Bronchial epithelial cell (primary cell): ENCODE data around the gene USP35. TPM values are rescaled to one million over a fixed set of nuclear protein-coding genes. Genes with fewer than 3 reads are reported as not detected.

Source experiments
- DNase-seq: peaks from one replicate; pipeline ENCODE4 v3.0.0-alpha.2; 2010; ENCODE audit warnings: low read depth
- FAIRE-seq: peaks from 2 replicates; lab custom pipeline; 2011; peaks lifted over from hg19 to GRCh38; lab: Jason Lieb, UNC
- H3K27me3 ChIP-seq: 2 replicates; pipeline ENCODE4 v1.5.1; 2011; ENCODE audit warnings: low read length; ENCODE audit not compliant: control insufficient read depth, insufficient read depth
- H3K36me3 ChIP-seq: 2 replicates; pipeline ENCODE4 v1.5.1; 2011; ENCODE audit warnings: low read length; ENCODE audit not compliant: control insufficient read depth, insufficient read depth
- H3K4me3 ChIP-seq: 2 replicates; pipeline ENCODE4 v1.5.1; 2011; ENCODE audit warnings: mild to moderate bottlenecking, low read depth, low read length, control low read depth
- total RNA-seq: library from RNA; depleted of rRNA; stranded (reverse); fragments of >200 nt; gene quantifications from 2 replicates; pipeline ENCODE4 v1.2.1, GENCODE V29; 2014
- TF ChIP-seq, protein P1 (sequence below): IDR thresholded peaks from 2 replicates; pipeline ENCODE4 v1.5.1; 2011; ENCODE audit warnings: mild to moderate bottlenecking, moderate library complexity, low read length, control low read depth, inconsistent platforms; ENCODE audit not compliant: insufficient read depth, severe bottlenecking

The USP35 gene
- total RNA-seq, 1 donor from 2014 or later, result 3.7 TPM

DNA sequence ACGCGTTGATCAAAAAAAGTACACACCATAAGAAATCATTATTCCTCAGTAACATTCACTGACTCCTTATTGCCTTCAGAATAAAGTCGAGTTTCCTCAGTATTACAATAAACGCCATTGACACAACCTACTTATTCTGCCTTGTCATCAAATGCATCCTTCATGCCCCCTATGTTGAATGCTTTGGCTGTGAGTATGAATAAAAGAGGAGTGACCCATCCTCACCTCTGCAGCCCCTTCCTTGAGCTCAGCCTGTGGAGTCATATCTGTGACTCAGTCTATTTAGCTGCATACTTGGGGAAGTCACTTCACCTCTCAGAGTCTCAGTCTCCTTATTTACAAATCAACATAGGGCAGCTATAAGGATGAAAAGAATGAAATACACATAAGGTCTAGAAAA, 65.1 kb downstream of the USP35 start:
- DNase-seq (peak; percentile 44), FAIRE-seq (no peak)
- H3K4me3 ChIP-seq, result no peak overlapping the region
- TF ChIP-seq, protein P1, sequence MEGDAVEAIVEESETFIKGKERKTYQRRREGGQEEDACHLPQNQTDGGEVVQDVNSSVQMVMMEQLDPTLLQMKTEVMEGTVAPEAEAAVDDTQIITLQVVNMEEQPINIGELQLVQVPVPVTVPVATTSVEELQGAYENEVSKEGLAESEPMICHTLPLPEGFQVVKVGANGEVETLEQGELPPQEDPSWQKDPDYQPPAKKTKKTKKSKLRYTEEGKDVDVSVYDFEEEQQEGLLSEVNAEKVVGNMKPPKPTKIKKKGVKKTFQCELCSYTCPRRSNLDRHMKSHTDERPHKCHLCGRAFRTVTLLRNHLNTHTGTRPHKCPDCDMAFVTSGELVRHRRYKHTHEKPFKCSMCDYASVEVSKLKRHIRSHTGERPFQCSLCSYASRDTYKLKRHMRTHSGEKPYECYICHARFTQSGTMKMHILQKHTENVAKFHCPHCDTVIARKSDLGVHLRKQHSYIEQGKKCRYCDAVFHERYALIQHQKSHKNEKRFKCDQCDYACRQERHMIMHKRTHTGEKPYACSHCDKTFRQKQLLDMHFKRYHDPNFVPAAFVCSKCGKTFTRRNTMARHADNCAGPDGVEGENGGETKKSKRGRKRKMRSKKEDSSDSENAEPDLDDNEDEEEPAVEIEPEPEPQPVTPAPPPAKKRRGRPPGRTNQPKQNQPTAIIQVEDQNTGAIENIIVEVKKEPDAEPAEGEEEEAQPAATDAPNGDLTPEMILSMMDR, result no peak
- H3K36me3 ChIP-seq, result no peaks in the 10 kb centered on the region
- H3K27me3 ChIP-seq, result no peaks in the 10 kb centered on the region

DNA sequence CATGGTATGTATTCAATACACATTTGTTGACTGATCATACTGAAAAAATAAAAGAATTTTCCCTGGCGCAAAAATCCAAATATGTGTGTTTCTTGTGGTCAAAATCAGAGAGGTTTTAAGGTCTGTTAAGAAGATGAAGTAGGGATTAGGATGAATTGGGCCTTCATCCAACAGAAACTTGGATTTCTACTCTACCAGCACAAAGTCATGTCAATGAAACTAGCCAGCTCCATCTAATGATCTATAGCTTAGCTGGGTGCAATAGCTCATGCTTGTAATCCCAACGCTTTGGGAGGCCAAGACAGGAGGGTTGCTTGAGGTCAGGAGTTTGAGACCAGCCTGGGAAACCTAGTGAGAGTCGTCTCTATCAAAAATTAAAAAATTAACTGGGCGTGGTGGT, 65.5 kb downstream of the USP35 start:
- FAIRE-seq, result no peak
- Histone ChIP-seq H3K4me3 (no peak overlapping the region), H3K27me3 (no peaks in the 10 kb centered on the region), H3K36me3 (no peaks in the 10 kb centered on the region)
- TF ChIP-seq, protein P1, result no peak
- no peak for DNase-seq

DNA sequence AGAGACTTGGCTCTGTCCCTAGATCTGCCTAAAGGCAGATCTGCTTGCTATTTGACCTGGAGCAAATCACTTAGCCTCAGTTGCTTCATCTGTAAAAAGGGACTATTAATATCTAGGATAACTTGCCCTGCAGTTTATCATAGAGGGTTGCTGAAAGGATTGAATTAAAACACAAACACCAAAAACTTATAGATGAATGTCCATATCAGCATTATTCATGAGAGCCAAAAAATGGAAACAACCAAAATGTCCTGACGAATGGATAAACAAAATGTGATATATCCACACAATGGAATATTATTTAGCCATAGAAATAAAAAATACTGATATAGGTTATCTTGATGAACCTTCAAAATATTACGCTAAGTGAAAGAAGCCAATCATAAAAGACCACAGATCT, 67.2 kb downstream of the USP35 start:
- FAIRE-seq (no peak), DNase-seq (no peak)
- no peaks in the 10 kb centered on the region for H3K27me3 ChIP-seq
- H3K36me3 ChIP-seq, result no peaks in the 10 kb centered on the region
- TF ChIP-seq, protein P1, result no peak
- H3K4me3 ChIP-seq, result no peak overlapping the region

DNA sequence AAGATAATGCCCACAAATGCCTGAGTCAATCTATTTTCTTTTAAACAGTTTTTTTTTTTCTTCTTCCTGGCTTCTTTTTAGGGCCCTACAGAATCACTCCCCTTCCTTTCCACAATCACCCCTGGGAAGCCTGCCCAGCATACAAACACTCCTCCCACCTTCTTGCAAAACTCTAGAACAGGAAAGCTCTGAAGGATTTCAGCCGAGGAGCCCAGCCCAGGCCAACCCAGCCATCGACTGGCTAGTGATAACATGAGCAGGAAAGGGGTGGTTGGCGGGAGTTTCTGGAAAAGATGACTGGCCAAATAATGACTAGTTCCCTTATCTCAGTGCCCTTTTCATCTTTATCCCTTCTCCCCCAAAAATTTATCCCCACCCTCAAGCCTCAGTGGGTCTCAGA, 68.2 kb downstream of the USP35 start:
- TF ChIP-seq, protein P1, result no peak
- H3K27me3 ChIP-seq, result no peaks in the 10 kb centered on the region
- FAIRE-seq (no peak), DNase-seq (peak; percentile 62)
- H3K36me3 ChIP-seq, result no peaks in the 10 kb centered on the region
- H3K4me3 ChIP-seq, result no peak overlapping the region

DNA sequence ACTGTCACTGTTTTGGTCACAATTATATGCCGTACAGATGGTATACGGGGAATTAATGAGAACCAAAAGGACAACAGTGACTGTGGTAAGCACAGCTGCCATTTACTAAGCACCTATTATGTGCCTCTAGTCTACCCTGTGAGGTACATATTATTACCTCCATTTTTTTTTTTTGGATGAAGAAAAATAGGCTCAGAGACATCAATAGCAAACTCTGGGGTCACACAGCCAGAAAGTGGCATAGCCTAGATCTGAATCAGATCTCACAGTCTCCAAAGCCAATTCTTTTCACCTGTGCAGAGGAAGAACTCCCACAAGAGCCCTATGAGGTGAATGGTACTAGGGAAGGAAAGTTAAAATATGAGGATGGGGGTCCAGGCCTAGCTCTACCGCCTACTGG, 68.9 kb downstream of the USP35 start:
- no peak for DNase-seq
- Histone ChIP-seq H3K36me3 (no peaks in the 10 kb centered on the region), H3K4me3 (no peak overlapping the region), H3K27me3 (no peaks in the 10 kb centered on the region)
- no peak for FAIRE-seq
- TF ChIP-seq, protein P1, result no peak

DNA sequence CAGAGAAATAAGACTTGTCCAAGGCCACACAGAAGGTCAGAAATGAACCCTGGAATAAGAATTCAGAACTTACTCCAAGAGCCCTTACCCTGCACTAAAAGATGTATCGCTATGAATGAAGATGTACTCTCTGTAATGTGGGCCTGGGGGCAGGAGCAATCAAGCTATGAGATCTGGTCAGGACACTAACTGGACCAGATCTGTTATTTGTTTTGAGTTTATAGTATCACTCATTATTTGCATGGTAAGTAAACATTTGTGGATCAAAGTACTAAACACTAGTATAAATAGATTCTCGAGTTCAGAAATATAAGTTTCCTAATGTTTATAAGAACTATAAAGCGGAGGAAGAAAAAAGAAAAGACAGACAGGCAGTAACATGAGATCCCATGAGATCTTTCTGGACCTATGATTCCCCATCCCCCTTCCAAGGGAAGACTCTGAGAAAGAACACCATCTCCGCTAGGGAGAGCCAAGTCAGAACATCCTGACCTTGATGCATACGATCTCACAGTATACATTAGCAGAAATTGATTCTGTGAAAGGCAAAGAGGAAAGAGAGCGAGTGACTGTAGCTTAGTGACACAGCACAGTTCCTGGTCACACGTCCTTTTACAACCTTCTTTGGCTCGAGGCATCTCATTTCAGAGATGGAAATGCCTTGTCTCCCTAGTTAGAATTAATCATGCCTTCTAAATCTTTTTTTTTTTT, 71.2 kb downstream of the USP35 start:
- TF ChIP-seq, protein P1, result no peak
- no peak overlapping the region for H3K4me3 ChIP-seq
- FAIRE-seq (no peak), DNase-seq (no peak)
- H3K27me3 ChIP-seq, result no peaks in the 10 kb centered on the region
- no peaks in the 10 kb centered on the region for H3K36me3 ChIP-seq
